HG03575 (cell line): ENCODE results near the gene DMD.

ENCODE experiments used
- ATAC-seq: cut with Tn5 transposase; IDR thresholded peaks from one replicate; pipeline ENCODE4 v1.9.1; 2021; ENCODE audit not compliant: unreplicated experiment, insufficient number of reproducible peaks, low FRiP score; ENCODE audit errors: extremely low read depth

The DMD gene

DNA sequence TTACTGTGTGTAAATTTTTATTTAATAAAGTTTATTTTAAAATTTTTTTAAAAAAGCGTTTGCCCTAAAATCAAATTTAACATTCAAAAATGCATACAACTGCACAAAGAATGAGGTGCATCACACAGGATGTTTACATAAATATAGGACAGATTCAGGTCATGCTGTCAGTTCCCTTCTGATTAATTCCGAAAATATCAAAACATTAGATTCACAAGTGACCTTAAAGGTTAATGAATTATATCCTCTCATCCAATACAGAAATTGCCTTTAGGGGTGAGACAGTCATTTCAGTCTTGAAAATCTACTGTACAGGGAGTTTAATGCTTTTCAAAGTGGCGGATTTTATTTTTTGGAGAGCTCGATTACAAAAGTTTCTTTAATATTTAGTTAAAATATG lies 1930.8 kb downstream of the DMD start:
- no peak for ATAC-seq

DNA sequence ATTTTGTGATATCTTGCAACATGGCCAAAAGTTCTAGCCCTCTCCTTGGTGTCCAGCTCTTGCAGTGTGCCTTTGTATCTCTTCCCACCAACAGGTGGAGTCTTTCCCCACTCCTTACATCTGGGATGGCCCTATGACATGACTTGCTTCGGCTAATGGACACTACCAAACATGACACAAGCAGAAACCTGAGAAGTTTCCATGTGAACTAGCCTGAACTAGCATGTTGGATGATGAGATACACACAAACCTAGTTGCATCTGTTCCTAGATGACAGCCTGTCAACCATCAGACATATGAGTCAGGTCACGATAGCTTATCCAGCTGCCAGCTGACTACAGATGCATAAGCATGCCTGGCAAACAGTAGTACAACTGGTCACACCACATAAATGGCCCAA lies 1932.0 kb downstream of the DMD start:
- no peak for ATAC-seq

DNA sequence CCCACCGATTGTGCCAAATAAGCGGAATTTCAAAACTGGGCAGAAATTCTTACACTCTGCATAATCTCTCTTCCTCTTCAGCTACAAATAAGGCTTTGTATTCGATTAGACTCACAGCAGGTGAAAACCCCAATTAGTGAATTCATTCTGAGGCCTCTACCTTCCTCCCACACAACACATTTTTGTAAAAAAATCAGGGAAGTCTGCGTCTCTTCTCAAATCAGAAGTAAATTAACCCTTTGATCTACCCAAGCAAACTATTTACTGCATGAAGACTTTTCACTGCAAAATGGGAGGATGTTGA lies 1938.9 kb downstream of the DMD start:
- ATAC-seq = no peak

DNA sequence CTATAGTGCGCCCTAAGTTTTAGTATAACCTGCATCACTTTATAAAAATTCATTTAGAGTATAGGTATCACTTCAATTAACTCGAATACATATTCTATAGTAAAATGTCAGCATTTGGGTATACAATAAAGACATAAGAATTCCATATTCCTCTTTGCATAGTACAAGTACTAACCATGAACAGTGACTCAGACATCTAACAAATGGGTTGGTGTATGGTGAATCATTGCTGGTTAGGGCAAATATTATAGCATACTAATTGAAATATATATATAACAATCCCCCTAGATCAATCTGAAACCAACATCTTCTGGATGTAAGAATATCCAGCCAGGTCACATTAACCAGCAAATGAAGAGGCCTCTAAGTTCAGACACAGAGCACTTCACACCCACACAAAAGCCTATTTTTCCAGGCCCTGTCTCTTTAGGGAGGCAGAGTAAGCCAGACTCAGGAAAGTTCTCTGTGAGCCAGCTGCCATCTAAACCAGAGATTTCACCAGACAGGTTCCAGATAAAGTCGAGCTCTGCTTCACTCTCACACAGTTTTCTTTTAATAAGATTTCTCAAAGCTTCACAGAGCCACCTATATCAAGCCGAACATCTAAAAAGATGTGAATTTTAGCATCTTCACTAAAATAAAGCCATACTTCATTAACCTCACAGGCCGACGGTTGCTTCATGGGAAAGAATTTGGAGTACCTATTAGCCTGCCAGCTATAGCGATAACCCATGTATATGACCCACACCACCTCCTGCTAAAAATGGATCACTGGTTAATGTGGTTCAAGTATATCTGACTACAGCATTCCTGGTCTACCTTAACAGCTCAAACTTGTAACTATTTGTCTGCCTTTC lies 1939.5 kb downstream of the DMD start:
- no peak for ATAC-seq

DNA sequence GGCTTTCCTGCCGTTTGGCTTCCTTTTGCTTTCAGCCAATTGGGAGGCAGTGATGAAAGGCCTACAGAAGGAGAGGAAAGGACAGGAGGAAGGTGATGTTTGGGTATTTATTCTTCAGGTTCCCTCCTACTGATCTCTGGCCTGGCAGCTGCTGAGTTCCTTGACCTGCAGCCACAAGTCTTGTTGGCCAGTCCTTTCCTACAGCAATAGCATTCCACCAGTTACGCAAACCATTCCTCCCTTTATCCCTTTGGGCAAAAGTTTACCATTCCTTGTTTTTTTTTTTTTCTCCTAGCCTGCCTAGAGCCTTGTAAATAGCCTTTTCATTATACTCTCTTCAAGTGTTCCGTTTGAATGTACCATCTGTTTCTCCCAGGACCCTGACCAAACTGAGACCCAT lies 1941.4 kb downstream of the DMD start:
- no peak for ATAC-seq

DNA sequence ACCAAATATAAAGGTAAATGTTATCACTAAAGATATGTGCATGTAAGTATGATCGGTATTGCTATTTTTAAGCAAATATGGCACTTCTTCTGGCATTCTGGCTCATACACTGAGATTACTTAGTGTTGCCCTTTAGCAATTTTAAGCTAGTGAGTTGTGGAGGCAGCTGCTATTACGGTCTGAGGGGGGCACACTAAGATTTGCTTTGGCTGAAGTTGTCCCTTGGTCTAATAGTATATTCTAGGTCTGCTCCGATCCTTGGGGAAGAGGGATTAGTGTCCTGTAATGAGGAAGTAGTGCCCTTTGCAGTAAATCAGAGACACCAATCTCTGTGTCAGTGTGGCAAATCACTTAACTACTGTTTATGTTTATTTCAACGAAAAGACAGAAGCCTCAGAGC lies 1943.0 kb downstream of the DMD start:
- no peak for ATAC-seq

DNA sequence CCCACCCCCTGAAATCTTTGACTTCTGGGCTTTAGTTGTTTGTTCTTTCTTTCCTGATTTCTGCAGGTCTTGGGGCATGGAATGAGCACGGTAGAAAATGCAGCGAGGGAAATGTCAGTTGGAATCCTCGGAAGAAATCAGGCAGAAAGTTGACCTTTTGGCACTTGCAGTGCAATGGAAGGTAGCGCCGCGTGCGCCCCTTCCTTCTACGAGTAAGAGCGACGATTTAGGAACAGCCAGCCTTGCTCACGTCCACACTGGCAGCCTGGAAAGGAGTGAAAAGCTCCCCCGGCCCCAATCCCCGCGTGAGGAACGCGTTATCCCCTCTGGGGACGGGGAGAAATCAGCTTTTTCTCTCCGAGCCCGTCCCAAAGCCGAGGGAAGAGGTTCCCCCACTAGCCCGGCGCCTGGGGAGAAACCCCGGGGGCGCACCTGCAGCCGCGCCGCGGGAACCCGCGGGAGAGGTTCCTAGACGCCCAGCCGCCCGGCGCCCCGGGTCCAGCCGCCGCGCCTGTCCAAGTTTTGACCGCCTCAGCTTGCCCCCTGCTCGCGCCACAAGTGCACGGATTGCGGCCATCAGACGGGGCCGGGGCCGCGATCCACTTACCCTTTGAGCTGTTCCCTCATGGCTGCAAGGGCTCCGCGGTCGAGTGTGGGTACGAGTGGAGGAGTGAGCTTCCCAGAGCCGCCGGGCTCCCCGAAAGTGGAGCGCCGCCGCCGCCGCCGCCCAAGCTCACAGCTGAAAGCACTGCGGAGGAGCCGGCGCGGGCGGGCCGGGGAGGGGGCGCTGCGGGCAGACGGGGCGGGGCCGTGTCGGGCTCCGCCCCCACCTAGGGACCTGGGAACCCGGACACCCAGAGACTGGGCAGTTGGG lies 1944.9 kb downstream of the DMD start:
- ATAC-seq = no peak

DNA sequence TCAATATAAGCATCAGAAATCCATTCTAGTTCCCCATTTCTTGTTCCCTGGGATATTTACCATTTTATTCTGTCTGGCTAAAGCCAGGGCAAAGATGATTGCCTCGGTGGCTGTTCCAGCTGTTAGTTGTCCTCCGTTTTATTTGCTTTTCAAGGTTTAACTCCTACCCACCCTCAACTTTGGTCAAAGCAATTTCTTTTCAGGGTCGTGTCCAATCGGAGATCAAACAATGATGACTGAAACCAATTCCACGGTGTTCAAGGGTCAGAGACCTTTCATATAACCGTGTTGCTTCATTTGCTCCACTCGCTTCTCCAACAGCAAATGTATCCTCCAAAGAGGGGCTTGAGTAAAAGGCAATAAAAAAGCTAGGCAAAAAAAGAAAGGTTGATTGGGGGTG lies 1946.0 kb downstream of the DMD start:
- no peak for ATAC-seq

DNA sequence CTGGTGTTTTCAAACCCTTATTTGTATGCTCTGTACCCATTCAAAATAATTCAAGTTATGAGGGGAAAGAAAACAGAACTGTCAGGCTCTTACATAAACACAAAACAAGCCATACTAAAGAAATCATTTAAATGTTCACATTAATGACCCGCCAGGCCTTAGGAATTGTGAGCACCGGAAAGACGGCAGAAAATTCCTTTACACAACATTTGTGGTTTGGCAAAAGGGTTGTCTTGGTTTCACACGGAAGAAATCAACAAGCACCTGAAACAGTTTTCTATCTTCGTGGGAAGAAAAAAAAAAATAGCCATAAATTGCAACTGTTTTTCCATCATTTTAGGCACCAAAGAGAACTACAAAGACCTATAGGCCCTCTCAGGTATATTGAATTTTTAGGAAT lies 1951.0 kb downstream of the DMD start:
- no peak for ATAC-seq

DNA sequence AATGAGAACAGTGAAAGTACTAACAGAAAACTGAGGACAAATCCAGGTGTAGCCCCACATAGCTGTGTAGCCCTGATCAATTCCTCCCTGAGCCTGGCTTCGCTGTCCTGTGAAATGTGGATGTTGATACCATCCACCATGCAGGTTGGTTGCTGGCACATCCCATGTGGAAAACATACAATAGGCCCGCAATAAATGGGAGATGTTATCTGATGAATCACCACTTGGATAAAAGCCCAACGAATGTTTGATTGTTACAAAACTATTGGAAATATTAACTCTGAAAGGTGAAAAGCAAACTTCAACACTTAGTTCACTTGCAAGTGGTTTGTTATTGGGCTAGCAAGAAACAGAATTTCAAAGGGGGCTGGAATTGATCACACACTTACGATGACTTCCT lies 1953.2 kb downstream of the DMD start:
- ATAC-seq = no peak

DNA sequence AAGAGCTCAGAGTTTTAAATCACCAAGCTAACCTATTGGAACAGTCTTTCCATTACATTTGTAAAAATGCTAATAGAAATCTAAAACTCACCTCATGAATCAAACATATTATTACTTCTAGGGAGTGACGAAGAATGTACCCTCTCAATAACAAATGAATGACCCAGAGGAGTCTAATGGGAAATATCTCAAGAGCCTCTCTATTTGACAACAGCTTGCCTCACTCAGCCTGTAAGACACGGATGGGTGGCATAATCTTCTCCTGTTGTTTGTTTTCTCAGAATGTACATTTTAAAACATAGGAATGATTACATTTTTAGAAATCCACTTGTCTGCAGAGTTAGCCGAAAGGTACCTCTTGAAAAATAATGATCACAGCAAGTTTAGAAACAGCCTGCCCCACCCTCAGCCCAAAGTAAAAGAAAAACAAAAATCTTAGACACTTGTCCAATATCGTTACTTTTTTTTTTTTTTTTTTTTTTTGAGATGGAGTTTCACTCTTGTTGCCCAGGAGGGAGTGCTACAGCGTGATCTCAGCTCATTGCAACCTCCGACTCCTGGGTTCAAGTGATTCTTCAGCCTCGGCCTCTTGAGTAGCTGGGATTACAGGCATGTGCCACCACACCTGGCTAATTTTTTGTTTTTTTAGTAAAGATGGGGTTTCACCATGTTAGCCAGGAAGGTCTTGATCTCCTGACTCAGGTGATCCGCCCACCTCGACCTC lies 1955.9 kb downstream of the DMD start:
- ATAC-seq = no peak

DNA sequence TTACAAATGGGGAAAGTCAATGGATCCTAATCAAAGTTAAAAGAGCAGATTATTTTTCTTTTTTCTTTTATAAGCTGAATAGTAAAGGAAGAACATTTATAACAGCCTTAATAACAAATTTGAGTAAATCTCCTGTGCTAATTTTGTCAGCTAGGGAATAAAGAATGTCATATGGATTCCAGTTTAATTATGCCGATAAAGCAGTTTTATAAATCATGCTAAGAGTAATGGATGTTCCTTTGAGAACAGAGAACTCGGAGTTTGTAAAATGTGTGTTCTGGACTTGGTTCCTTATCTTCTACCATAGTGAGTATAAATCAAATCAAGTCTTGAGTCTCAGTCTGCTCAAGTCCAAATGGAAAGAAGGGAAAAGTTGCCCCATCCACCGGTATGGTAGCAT lies 1959.2 kb downstream of the DMD start:
- ATAC-seq = no peak

DNA sequence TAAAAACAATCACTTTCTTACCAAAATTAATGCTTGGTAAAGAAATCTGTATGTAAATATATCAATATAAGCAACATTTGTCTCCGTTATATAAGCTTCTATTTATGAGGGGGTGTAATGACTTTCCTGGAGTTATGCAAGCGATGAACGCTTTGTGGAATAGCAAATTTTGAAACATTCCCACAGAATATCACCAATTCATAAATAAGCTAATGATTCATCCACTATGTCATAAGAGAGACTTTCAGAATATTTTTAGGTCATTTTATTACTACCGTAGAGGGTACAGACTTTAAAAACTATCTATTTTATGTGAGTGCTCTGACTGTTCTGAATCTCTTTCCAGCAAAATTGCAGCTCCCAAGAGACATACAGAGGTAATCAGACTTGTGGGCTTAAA lies 1960.0 kb downstream of the DMD start:
- ATAC-seq = no peak

DNA sequence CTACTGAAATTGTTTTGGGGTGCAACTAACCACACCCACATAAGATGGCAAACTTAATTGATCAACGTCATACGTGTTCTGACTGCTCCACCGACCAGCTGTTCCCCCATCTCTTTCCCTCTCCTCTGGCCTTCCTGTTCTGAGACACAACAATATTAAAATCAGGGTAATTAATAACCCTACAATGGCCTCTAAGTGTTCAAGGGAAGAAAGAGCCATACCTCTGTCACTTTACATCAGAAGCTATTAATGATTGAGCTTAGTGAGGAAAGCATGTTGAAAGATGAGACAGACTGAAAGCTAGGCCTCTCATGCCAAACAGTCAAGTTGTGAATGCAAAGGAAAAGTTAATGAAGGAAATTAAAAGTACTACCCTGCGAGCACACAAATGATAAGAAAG lies 1965.6 kb downstream of the DMD start:
- ATAC-seq = no peak

DNA sequence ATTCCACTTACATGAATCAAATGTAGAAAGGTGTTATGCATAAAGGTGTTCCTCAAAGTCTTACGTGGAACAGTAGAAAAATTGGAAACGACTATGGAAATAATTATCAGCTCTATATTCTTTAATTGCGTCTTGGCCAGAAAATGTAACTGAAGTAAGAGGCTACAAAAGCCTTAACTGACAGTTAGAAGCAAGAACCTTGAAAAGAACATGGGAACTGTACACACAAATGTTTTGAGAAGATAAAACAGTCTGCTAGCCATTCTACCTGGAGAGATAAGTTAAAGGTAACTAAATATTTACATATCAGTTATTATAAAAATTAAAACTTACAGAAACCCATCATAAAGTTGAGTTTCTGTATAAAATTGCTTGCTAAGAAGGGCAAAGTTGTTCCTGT lies 1967.5 kb downstream of the DMD start:
- no peak for ATAC-seq

DNA sequence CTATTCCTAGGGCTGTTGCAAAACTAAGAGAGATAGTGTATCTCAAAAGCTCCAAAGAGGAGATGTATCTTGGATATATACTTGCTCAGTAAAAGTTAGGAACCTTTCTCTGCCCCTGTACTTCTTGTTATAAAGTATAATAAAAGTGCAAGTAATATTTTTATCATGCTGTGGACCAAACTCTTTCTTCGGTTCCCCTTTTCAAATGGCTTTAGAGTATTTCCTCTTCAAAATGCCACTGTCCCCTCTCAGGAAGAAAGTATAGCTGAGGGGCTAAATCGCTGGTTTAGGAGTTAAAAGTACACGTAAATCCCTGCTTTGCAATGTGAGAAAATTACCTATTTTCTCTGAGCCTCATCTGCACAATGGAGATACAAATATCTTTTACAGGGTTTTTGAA lies 1970.4 kb downstream of the DMD start:
- ATAC-seq = no peak

DNA sequence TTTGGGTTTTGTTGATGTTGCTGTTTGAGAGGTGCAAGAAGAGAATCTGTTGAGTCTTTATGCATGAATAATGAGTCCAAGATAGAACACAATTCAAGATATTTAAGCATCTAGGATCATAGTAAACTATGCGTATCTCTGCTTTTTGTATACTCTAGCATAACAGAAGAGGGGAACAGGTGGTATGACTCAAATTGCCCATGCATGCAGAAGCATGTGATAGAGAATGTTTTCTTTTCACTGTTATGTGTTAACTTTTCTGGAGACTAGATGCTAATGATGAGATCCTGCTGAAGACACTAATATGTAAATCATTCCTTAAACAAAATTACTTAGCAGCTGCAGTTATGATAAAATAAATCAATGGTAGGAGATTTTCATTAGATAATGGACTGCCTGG lies 1974.2 kb downstream of the DMD start:
- peak; percentile 67 for ATAC-seq

DNA sequence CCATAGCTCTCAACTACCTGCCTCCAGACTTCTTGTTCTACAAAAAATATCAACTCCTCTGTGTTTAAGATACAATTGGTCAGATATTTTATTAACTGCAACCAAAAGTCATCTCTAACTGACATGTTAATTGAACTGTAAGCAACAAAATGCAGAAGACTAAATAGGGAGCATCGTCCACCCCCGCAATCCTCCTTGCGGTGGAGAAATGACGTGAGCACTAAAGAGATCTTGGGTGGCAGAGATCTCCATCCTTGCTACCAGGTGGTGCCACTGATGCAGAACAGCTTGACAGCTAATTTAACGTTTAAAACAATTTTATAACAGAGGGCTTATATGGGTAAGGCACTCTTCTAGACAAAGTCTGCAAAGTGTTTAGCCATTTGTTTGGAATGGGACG lies 1975.1 kb downstream of the DMD start:
- ATAC-seq = no peak

DNA sequence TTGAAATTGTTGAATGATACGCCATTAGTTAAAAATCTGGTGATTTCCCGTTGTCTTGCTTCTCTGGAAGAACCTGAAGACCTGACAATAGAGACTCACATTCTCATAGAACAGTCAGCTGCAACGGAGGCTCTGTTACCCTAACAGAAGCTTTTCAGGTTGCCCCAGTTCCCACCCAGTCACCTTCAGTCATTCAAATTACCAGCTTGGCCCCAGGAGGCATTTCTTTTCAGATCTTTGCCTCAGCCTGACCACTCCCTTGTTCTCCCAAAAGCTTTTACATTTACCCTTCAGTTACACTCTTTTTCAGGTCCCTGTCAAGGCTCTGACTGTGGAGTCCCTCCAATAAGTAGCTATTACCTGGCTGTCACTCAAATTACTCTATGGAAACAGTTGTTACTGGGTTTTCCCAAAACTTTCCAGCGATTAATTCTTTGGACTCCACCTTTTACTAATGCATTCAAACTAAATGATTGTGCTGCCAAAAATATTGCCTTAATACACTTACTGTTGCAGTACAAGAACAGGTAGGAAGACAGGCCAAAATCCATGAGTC lies 1977.3 kb downstream of the DMD start:
- ATAC-seq = no peak

DNA sequence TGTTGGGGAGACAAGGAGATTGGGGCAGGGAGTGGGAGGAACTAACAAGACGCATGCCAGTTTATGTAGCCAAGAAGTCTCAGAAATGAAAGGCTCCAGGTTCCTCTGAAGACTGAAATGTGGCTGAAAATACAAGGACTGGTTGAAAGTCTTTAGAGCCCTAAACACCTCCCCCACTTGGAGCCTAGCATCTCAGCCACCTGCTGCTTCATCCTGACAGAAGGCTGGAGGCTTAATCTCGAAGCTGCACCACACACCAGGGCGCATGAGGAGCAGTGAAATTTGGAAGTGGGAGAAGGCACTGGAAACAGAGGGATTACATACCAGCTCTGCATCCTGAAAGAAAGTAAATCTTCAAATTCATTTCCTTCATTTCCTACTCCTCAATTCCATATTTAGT lies 1978.8 kb downstream of the DMD start:
- ATAC-seq = no peak
